Motor neuron (in vitro differentiated cells): ENCODE results near the gene PRKACB. TPM values are rescaled to one million over a fixed set of nuclear protein-coding genes. Genes with fewer than 3 reads are reported as not detected.
A peak's percentile ranks its signal among the peaks of the same experiment; 100 is the strongest.
"Not testable (repeated sequence)": the region's sequence is repeated elsewhere in the genome, so short reads cannot be mapped to it uniquely, and the experiment has no call there.

Source experiments
- ATAC-seq, 8 experiments: fragments of 200-7000 bp; cut with Tn5 transposase; replicated peaks in 6 of 8; 2 replicates each; pipeline ENCODE4 v1.8.0; 2021; ENCODE audit warnings: mild to moderate bottlenecking in 8 of 8, moderate library complexity in 8 of 8
- H3K27ac ChIP-seq, 2 donors: fragments of 250-450 bp; sonication (Bioruptor Pico); 2 replicates each; pipeline ENCODE4 v1.9.0; 2021; ENCODE audit warnings: antibody characterized with exemption in 2 of 2, mild to moderate bottlenecking in 2 of 2, moderate library complexity in 1 of 2
- H3K4me1 ChIP-seq, 2 donors: fragments of 250-450 bp; sonication (Bioruptor Pico); replicated peaks in 1 of 2; 2 replicates each; pipeline ENCODE4 v1.6.1; 2021; ENCODE audit warnings: antibody characterized with exemption in 2 of 2, mild to moderate bottlenecking in 2 of 2, moderate library complexity in 1 of 2
- H3K4me3 ChIP-seq, 5 donors: fragments of 250-450 bp; sonication (Bioruptor Pico); 2 replicates each; pipeline ENCODE4 v1.9.0; 2021; ENCODE audit warnings: antibody characterized with exemption in 5 of 5, mild to moderate bottlenecking in 5 of 5, moderate library complexity in 4 of 5
- WGBS, 10 experiments: fragments of 450-650 bp; shearing (Covaris generic); methylation state at CpG; one replicate each; pipeline ENCODE4 v1.0.0; 2022; 5-methylcytosine and 5-hydroxymethylcytosine counted together
- in situ Hi-C, 9 experiments: fragments of 400-800 bp; cut with MboI; loops; one replicate each; pipeline ENCODE4 v1.15.0; 2021; ENCODE audit warnings: low sequenced_read_pairs in 9 of 9, low pct_unique_long_range_greater_than_20kb in 2 of 9; ENCODE audit not compliant: unreplicated experiment in 9 of 9
- total RNA-seq, 8 experiments: library from RNA; unstranded; fragments of 300-600 nt; gene quantifications; 2 replicates each; pipeline versions ENCODE4 v1.2.3 to v1.2.4, GENCODE V29; 2022

The PRKACB gene
- total RNA-seq, result 100 to 1,000 TPM in 1 of 8 experiments, 10 to 100 TPM in 7; 21.7 to 120 (median 51.3) TPM

GRCh38 chr1:84143796-84144565, at the start of gene PRKACB:
Gene PRKACB (plus strand): TSS chr1:84144271. CDS start chr1:84144362, 91 bp downstream.
- ATAC-seq, result no peak
- no peak within 1 kb of the TSS for H3K27ac ChIP-seq
- in situ Hi-C loops, result loop anchor here in 2 of 9 experiments (25.0 kb wide), 3 partner anchors 293 to 618 kb away; no protein-coding TSS in a partner anchor
- no peak within 1 kb of the TSS for H3K4me3 ChIP-seq
- WGBS, 10 experiments, result 43 to 100% (median 95%) methylated on average over 1 to 2 of the region's 2 CpGs; no CpG with 5 or more reads in 1 of the 10 experiments
- no peaks in the 10 kb centered on the region for H3K4me1 ChIP-seq

- no peak for ATAC-seq
- no peak overlapping the region for H3K4me3 ChIP-seq
- in situ Hi-C loops, result no loop called here
- no peak overlapping the region for H3K27ac ChIP-seq
- no peaks in the 10 kb centered on the region for H3K4me1 ChIP-seq
These were observed 48.8 kb upstream of the PRKACB start for GRCh38 chr1:84095308-84095707.

GRCh38 chr1:84096176-84096575, 47.9 kb upstream of the PRKACB start:
- Histone ChIP-seq H3K4me1 (no peaks in the 10 kb centered on the region), H3K27ac (no peak overlapping the region), H3K4me3 (no peak overlapping the region)
- in situ Hi-C loops, result no loop called here
- no peak for ATAC-seq

- Histone ChIP-seq H3K4me3 (no peak overlapping the region), H3K27ac (no peak overlapping the region), H3K4me1 (peaks cover 6 to 8% of the 10 kb centered on the region in 2 donors)
- WGBS, 10 experiments, result 92 to 100% (median 100%) methylated on average over 1 of the region's 1 CpG; no CpG with 5 or more reads in 4 of the 10 experiments
- in situ Hi-C loops, result loop anchor here in 3 of 9 experiments (25.0 kb wide), 1 partner anchor 164 kb away; no protein-coding TSS in a partner anchor
- no peak for ATAC-seq
These were observed 42.9 kb upstream of the PRKACB start for GRCh38 chr1:84101204-84101603.

- 40 to 100% (median 83%) methylated on average over 1 to 3 of the region's 3 CpGs; no CpG with 5 or more reads in 3 of the 10 experiments for whole genome bisulfite sequencing, 10 experiments
- in situ Hi-C loops, result loop anchor here in 3 of 9 experiments (25.0 kb wide), 1 partner anchor 166 kb away; no protein-coding TSS in a partner anchor
- H3K4me3 ChIP-seq, result no peak overlapping the region
- H3K27ac ChIP-seq, result peak overlapping the region in 1 of 2 donors; percentile 49
- peaks cover 6 to 8% of the 10 kb centered on the region in 2 donors for H3K4me1 ChIP-seq
- peak; percentile 90 to 100 (median 100) for ATAC-seq
These were observed 40.7 kb upstream of the PRKACB start for GRCh38 chr1:84103197-84103992.

GRCh38 chr1:84107538-84107937, 36.5 kb upstream of the PRKACB start:
- ATAC-seq, result peak in 2 of 8 experiments; percentile 45 to 51
- H3K4me1 ChIP-seq, H3K4me3 ChIP-seq, H3K27ac ChIP-seq: not testable (repeated sequence)
- WGBS, 10 experiments, result 0 to 100% (median 88%) methylated on average over 1 of the region's 1 CpG
- in situ Hi-C loops, result loop anchor here in 3 of 9 experiments (25.0 kb wide), 1 partner anchor 170 kb away; no protein-coding TSS in a partner anchor

- no peak for ATAC-seq
- peaks cover 3 to 7% of the 10 kb centered on the region in 2 donors for H3K4me1 ChIP-seq
- no peak overlapping the region for H3K27ac ChIP-seq
- no peak overlapping the region for H3K4me3 ChIP-seq
- in situ Hi-C loops, result loop anchor here in 3 of 9 experiments (25.0 kb wide), 1 partner anchor 171 kb away; no protein-coding TSS in a partner anchor
- 60 to 100% (median 100%) methylated on average over 1 to 2 of the region's 2 CpGs for WGBS, 10 experiments
These were observed 36.1 kb upstream of the PRKACB start for GRCh38 chr1:84107955-84108354.

- 74 to 100% (median 93%) methylated on average over 1 to 3 of the region's 3 CpGs for WGBS, 10 experiments
- Histone ChIP-seq H3K4me3 (no peak overlapping the region), H3K4me1 (no peaks in the 10 kb centered on the region), H3K27ac (no peak overlapping the region)
- ATAC-seq, result no peak
- in situ Hi-C loops, result loop anchor here in 3 of 9 experiments (25.0 kb wide), 1 partner anchor 172 kb away; no protein-coding TSS in a partner anchor
These were observed 35.0 kb upstream of the PRKACB start for GRCh38 chr1:84108900-84109578.

- 86 to 100% (median 100%) methylated on average over 1 of the region's 1 CpG; no CpG with 5 or more reads in 3 of the 10 experiments for WGBS, 10 experiments
- in situ Hi-C loops, result loop anchor here in 3 of 9 experiments (25.0 kb wide), 1 partner anchor 173 kb away; no protein-coding TSS in a partner anchor
These were observed 33.4 kb upstream of the PRKACB start for GRCh38 chr1:84110629-84111028.

GRCh38 chr1:84116558-84116957, 27.5 kb upstream of the PRKACB start:
- WGBS, 10 experiments, result 84 to 97% (median 93%) methylated on average over 2 of the region's 2 CpGs; no CpG with 5 or more reads in 1 of the 10 experiments
- no peaks in the 10 kb centered on the region for H3K4me1 ChIP-seq
- no peak overlapping the region for H3K27ac ChIP-seq
- ATAC-seq, result no peak
- in situ Hi-C loops, result loop anchor here in 3 of 9 experiments (25.0 kb wide), 1 partner anchor 179 kb away; no protein-coding TSS in a partner anchor
- H3K4me3 ChIP-seq, result no peak overlapping the region

More at GRCh38 chr1:84110629-84111028, 33.4 kb upstream of the PRKACB start:
- H3K27ac ChIP-seq, result no peak overlapping the region
- no peak overlapping the region for H3K4me3 ChIP-seq
- no peak for ATAC-seq
- H3K4me1 ChIP-seq, result no peaks in the 10 kb centered on the region

- in situ Hi-C loops, result loop anchor here in 3 of 9 experiments (25.0 kb wide), 1 partner anchor 181 kb away; no protein-coding TSS in a partner anchor
- Histone ChIP-seq H3K27ac (no peak overlapping the region), H3K4me1 (no peaks in the 10 kb centered on the region), H3K4me3 (no peak overlapping the region)
- ATAC-seq, result peak in 2 of 8 experiments; percentile 43 to 53
- WGBS, 10 experiments, result 71 to 100% (median 100%) methylated on average over 1 of the region's 1 CpG; no CpG with 5 or more reads in 3 of the 10 experiments
These were observed 26.2 kb upstream of the PRKACB start for GRCh38 chr1:84117868-84118267.

- ATAC-seq, result no peak
- H3K4me3 ChIP-seq, result no peak overlapping the region
- in situ Hi-C loops, result loop anchor here in 4 of 9 experiments (10.0 to 25.0 kb wide), 2 partner anchors 184 to 197 kb away; no protein-coding TSS in a partner anchor
- H3K27ac ChIP-seq, result no peak overlapping the region
- no peaks in the 10 kb centered on the region for H3K4me1 ChIP-seq
- WGBS, 10 experiments, result 15 to 89% (median 41%) methylated on average over 1 of the region's 1 CpG; no CpG with 5 or more reads in 3 of the 10 experiments
These were observed 22.7 kb upstream of the PRKACB start for GRCh38 chr1:84121360-84121759.
